GM18868 (cell line): Measurements from ENCODE around the gene NR1I3.
"Not testable (repeated sequence)": the region's sequence is repeated elsewhere in the genome, so short reads cannot be mapped to it uniquely, and the experiment has no call there.

Source experiments
- ATAC-seq: cut with Tn5 transposase; IDR thresholded peaks from one replicate; pipeline ENCODE4 v1.9.1; 2021; ENCODE audit warnings: mild to moderate bottlenecking, moderate library complexity; ENCODE audit not compliant: unreplicated experiment

Gene NR1I3, protein sequence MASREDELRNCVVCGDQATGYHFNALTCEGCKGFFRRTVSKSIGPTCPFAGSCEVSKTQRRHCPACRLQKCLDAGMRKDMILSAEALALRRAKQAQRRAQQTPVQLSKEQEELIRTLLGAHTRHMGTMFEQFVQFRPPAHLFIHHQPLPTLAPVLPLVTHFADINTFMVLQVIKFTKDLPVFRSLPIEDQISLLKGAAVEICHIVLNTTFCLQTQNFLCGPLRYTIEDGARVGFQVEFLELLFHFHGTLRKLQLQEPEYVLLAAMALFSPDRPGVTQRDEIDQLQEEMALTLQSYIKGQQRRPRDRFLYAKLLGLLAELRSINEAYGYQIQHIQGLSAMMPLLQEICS

DNA sequence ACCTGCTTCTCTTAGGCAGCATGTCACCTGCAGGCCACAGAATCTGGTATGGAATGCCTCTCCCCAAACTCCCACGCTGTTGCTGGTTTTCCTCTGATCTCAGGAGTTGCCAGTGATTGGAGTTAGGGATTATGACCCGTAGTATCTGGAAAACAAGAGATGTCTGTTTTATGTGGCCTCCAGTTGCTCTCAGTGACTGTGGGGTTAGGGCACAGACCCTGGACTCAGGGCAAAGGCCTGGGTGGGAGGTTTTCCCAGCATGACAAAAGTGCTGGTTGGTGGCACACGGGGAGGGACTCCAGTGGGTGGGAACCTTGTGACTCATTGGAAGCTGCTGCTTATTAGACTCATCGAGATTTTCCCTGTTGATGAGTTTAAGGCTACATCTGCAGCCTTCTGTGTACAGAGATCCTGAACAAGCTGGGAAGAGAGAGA is at the start of gene NR1I3:
Gene NR1I3 (minus strand): TSS at position 165 of the 435 bp plus-strand sequence. CDS start 1,638 bp downstream, outside the sequence.
- no peak for ATAC-seq

DNA sequence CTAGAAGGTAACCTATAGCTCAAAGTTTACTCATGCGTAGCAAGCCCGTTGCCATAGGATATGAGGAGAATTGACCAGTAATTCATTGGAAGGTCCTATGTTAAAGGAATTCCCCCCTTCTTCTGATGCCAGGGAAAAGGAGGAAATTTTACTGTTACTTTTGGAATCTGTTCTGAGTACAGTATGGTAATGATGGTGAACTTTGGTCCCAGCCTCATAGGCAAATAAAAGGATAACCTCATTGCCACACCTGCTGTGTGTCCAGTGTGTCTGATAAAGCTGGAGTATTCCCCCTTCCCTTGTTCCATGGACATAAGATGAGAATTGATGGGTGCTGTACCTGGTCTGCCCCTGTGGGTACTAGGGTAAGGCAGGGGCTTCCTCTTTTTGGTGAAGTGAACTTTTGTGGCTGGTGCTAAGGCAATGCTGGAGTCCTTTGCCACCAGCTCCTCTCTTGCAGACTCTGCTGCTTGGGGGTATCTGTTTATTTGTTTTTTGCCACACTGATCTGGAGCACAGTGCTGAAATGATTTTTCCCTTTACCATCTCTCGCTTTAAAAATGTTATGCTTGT is 49.6 kb upstream of the NR1I3 start:
- no peak for ATAC-seq

DNA sequence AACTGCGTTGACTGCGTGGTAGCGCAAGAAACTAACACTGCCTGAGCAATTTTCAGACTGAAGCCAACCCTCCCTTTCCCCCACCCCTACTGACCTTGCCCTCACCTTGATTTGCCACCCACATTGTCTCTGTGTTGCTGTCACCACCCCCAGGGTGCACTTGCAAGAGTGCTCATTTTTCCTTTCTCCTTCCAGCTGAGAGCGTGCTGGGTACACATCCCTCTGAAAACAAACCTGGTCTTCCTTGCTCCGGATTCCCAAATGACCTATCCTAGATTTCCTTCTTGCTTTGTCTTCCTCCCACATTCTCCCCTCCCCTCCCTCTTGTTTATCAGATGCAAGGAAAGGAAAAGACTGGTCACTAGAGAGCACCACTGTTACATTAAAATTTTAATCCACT is 47.5 kb upstream of the NR1I3 start:
- ATAC-seq = no peak

DNA sequence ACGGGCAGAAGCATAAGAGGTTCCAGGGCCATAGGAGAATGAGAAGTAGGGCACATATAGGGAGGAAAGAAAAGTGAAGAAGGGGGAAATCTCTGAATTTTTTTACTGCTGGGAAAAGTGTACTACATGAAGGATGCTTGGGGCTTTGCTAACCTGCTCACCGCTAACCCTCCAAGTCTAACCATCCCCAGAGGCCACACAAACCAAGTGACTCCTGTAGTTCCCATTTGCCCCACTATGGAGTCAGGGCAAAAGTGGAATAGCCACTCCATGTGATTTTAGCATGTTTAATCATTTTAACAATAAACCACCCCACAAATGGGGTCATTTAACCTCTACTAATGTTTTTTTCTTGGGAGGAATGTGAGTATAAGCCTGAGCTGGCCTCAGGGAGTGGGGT is 47.1 kb upstream of the NR1I3 start:
- ATAC-seq = no peak

DNA sequence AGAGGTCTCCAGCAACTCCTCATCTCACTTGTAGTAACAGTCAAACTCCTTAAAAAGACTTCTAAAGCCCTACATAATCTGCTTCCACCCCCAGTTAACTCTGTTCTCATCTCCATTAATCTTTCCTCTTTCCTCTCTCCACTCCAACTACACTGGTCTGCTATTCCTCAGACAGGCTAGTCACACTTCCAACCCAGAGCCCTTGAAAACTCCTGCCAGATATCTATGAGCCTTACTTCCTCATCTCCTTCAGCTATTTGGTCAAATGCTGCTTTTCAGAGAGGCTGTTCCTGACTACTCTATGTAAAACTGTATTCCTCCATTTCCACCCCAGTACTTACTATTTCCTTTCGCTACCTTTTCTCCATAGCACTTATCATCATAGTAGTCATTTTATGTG is 45.0 kb upstream of the NR1I3 start:
- no peak for ATAC-seq

DNA sequence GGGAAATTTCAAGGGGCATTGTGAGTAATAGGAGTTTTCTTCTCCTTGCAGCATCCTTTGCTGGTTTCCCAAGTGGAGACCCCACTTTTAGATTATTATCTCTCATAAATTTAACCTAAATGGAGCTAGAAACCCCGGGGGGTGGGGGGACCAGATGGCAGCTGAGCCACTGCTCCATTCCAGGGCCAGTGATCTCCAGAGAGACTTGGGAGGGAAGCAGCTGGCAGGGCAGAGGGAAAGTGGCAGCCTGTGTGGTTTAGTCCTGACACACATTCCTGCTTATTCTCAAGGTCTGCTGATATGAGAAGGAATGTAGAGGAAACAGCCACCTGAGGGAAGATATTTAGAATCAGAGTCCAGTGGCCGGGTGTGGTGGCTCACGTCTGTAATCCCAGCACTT is 36.9 kb upstream of the NR1I3 start:
- ATAC-seq = no peak

DNA sequence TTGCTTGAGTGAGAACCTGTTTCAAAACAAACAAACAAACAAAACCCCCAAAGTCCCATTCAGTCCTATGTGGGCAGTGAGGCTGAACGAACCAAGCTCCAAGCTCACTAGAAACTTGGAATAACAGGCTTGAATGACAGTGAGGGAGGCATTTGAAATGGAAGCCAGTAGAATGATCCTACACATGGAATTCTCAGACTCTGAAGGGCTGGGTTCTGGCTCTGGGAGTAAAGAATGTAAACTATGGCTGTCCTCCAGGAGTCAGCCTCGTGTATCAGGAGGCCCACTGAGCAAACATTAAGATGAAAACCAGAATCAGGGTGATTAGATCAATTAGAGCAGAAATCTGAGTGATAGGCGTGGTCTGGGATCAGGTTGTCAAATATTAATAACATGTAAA is 35.4 kb upstream of the NR1I3 start:
- no peak for ATAC-seq

DNA sequence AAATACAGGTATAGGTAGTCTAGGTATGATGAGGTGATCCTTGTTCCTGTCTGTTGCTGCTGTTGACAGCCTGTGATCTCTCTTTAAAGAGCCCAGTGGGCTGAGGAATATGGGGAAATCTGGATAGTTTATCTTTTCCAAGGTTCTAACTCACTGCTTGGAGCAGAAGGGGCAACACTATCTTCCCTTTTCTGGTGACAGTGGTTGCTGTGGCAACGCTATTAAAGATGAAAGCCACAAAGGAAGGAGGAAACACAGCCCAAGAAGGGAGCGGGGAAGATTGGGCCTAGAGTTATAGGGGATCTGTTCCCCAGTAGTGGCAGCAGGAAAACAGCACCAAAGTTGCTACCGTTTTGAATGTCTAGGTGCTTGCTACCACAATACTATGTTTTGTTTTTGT is 29.3 kb upstream of the NR1I3 start:
- ATAC-seq = no peak

DNA sequence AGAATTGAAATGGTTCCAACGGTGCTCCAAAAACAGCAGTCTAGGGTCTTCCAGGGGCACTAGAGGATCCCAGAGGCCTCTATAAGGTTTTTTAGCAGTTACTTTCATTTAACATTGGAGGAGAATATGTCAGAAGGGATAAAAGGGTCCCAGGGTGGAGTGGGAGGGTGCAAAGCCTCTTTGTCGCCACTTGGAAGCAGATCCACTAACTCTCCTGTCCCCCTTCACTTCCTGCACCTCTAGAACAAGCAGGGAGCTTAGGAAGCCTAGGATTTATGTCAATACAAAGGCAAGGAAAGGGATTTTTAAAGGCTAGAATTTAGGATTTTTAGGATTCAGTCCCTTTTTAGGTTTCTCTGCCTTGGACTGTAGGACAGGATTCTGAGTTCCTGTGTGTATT is 28.8 kb upstream of the NR1I3 start:
- no peak for ATAC-seq

DNA sequence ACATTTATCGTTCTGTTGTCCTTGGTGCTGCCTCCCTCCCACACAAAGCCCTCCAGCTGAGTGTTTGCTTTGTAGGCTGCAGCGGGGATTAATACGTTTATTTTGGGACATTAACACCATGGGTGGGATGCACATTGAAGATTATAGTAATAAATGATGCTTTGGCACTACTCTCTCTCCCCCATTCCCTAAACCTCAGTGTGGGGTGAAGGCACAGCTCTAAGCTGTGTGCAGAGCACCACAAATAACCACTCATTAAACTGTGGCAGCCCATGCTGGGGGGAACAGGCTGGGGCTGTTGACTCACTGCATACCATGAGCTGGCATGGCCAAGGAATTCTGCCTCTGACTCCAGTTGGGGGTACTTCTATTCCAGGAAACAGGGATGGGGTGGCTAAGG is 28.2 kb upstream of the NR1I3 start:
- no peak for ATAC-seq

DNA sequence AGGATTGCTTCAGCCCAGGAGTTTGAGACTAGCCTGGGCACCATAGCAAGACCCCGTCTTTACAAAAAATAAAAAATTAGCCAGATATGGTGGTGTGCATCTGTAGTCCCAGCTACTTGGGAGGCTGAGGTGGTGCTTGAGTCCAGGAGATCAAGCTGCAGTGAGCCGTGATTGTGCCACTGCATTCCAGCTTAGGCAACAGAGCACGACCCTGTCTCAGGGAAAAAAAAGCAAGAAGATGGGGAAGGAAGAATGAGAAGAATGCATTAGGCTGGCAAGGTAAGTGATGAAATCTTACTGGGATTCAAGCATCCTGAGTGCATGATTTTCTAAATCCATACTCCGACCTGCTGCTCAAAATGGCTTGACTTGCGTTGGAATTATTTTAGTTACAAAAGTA is 27.3 kb upstream of the NR1I3 start:
- no peak for ATAC-seq

DNA sequence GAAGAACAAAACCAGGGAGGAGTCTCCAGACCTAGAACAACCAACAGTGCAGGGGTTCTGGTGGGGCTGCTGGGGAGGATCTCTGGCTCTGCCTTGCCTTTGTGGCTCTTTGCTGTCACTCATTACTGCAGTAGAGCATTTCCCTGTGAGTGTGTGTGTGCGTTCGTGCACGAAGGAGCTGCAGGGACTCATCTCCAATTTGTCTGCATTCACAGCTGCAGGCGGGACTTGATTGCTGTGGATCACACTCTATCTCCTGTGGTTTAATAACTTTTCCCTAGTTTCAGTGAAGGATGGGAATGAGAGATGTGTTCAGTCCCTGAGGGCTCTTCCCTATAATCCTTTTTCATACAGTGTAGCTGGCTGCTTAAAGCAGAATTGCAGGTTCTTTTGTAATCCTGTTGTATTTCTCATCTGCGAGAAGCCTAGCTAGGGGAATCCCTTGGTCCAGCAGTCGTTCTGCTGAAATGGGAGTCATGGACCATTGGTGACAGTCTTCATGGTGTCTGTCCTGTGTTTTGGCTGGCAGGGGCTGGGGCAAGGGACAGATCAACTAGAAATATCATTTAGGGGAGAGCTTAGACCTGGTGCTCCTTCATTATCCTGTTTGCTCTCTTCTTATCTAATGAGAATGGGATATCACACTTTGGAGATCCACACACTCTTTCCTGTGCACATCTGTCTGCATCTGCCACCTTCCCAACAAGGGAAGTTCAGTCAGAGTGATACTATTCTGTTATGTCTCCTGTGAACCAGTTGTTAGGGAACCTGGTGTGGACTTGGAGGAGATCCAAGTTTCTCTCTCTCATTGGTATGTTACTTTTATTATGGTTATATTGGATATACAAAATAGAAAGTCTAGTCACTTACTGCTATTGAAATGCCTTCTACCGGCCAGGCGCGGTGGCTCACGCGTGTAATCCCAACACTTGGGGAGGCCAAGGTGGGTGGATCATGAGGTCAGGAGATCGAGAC is 23.5 kb upstream of the NR1I3 start:
- ATAC-seq = peak; percentile 63

DNA sequence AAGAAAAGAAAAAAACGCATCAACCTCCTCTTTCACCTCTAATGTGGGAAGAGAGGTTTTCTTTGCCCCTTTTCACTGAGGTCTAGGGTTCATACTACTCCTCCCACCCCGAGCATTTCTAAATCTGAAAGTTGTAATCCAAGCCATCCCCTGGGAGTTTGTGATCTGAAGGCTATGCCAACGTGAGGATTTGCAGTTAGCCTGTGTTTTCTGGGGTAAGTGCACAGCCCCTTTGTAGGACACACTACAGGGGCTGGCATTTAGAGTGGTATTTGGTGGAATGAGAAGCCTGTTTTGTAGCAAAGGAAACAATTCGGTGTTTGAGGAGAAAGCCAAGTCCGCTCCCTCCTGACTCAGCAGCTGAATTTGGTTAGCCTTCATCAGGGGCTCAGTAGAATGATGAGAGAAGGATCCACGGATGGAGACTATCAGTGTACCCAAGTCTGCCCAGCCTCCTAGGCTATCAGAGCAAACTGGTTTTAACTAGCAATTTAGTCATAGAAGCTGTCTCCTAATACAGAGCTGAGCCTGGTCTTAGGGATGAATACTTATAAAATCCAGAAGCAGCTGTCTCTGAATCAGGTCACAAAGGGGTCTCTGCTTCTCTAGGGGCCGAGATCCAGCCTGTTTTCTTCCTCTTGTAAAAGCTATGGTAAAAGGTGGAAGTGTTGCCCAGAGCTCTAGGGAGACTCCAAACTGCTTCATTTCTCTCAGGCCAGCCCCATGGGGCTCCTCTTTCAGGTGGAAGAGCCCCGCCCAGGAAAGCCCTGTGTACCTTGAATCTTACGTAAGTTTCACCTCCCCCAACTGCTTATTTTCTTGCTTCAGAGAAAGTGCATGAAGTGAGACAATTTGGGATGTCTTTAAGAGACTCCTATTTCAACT is 22.6 kb upstream of the NR1I3 start:
- ATAC-seq = peak; percentile 41

DNA sequence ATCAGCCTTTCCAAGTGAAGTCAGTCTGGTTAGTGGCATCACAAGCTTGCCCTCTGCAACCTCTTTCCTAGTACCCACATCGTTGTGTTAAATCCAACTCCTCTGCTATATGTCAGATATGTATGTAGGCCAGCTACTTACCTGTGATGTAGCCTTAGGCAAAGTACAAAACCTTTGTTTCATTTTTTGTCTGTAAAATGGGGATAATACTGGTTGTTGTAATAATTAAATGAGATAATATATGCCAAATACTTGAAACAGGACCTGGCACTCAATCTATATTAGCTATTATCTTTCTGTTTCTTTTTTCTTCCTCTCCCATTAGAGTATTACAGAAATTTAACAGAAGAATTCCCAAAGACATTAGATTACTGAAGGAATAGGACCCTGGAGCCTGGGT is 21.8 kb upstream of the NR1I3 start:
- no peak for ATAC-seq

DNA sequence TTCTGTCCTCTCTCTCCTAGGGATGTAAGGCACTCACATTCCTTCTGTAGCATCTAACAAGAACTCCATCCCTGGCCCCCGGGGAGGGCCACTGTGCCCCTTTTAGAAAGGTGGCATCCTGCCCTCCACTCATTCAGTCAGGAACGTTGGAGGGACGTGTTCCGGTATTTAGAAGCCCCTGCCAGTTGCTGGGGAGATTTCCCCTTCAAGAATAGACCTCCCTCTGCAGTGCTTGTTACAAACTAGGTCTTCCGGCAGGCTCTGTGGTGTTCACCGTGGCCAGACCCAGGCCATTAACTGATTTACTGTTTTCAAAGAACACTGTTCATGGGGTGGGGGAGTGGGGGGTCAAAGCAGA is 21.3 kb upstream of the NR1I3 start:
- no peak for ATAC-seq

DNA sequence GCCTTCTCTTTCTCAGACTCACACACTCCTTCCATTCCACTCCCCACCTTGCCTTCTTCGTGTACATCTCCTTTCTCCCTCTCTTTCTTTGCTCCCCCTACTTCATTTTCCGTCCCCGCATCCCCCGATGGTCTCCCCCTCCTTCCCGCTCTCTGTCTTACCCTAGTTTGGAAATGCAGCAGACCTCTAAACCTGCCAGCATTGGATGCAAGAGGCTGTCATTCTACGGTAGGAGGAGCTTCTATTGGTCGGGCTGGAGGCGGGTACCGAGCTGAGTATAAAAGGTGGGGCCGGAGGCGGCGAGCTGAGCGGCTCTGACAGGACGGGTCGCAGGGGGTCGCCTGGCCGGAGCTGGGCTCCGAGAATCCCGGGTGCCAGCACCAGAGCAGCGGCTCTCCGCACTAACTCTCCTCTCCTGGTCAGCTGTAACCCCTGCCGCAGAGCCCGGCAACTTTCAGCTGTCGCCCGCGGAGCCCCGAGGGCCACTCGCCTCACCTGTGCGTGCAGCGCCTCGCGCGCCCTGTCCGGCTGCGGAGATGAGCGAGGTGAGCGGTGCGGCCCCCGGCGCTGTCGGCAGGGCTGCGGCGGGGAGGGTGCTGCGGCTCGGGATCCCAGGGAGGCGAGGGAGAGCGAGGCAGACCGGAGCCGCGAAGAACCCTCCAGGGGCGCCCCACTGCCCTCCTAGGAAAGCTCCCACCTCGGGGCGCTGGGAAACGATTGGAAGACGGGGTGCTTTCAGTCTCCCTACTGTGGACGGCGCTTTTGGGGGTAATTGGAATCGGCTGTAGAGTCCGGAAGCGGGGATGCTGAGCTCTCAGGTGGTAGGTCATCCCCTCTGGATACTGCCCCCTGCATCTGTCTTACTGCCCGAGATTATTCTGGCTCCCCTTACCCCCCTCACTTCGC is 20.7 kb upstream of the NR1I3 start, which contains the start of gene PCP4L1:
Gene PCP4L1 (plus strand): TSS at position 307 of the 906 bp plus-strand sequence. CDS start 230 bp downstream, at position 537.
- ATAC-seq = peak; percentile 72

DNA sequence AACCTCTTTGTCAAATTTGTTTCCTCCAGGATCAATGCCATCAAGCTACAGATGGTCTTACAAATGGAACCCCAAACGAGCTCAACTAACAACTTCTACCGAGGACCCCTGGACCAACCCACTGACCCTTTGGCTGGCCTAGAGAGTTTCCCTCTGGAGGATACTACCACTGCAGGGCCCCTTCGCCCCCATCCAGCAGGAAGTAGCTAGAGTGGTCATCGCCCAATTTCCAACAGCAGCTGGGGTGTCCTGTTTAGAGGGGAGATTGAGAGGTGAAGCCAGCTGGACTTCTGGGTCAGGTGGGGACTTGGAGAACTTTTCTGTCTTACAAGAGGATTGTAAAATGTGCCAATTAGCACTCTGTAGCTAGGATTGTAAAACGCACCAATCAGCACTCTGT is 19.1 kb upstream of the NR1I3 start:
- ATAC-seq = not testable (repeated sequence)

DNA sequence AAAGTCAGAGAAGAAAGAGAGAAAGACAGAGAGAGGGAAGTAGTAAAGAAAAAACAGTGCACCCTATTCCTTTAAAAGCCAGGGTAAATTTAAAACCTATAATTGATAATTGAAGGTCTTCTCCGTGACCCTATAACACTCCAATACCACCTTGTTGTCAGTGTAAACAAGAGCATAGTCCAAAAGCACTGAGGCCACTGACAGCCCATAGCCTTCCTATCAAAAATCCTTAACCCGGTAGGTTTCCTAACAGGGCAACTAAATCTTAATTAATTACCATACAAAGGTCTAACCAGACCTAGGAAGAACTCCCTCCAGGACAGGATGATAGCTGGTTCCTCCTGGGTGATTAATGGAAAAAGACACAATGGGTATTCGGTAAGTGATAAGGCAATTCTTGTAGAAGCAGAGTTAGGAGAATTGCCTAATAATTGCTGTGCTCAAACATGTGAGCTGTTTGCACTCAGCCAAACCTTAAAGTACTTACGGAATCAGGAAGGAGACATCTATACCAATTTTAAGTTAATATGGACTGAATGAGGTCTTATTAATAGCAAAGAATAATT is 18.0 kb upstream of the NR1I3 start:
- ATAC-seq = not testable (repeated sequence)

DNA sequence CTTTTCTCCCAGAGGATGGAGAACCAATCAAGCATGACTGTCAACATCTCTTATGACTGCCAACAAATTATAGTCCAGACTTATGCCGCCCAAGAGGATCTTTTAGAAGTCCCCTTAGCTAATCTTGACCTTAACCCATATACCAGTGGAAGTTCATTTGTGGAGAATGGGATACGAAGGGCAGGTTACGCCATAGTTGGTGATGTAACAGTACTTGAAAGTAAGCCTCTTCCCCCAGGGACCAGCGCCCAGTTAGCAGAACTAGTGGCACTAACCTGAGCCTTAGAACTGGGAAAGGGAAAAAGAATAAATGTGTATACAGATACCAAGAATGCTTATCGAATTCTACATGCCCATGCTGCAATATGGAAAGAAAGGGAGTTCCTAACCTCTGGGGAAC is 17.3 kb upstream of the NR1I3 start:
- not testable (repeated sequence) for ATAC-seq
